HFFc6 (cell line): ENCODE results near the gene POU5F1. TPM values are rescaled to one million over a fixed set of nuclear protein-coding genes. Genes with fewer than 3 reads are reported as not detected.
A peak's percentile ranks its signal among the peaks of the same experiment; 100 is the strongest.
"Not testable (repeated sequence)": the region's sequence is repeated elsewhere in the genome, so short reads cannot be mapped to it uniquely, and the experiment has no call there.

ENCODE experiments used
- DNase-seq: peaks from one replicate; pipeline ENCODE4 v3.0.0-alpha.2; 2018
- H3K27ac Mint-ChIP-seq: 2 replicates; pipeline ENCODE4 v1.8.0; 2020; ENCODE audit warnings: mild to moderate bottlenecking, mixed read lengths
- H3K27me3 Mint-ChIP-seq: 2 replicates; pipeline ENCODE4 v1.8.0; 2021; ENCODE audit warnings: mild to moderate bottlenecking, moderate library complexity, mixed read lengths; ENCODE audit not compliant: insufficient read depth
- H3K36me3 Mint-ChIP-seq: 2 replicates; pipeline ENCODE4 v1.8.0; 2021; ENCODE audit warnings: low read depth, mixed read lengths
- H3K4me1 Mint-ChIP-seq: 2 replicates; pipeline ENCODE4 v1.8.0; 2020; ENCODE audit warnings: low read depth, mixed read lengths
- H3K4me3 Mint-ChIP-seq: 2 replicates; pipeline ENCODE4 v1.8.0; 2020; ENCODE audit warnings: mild to moderate bottlenecking, moderate library complexity, mixed read lengths
- H3K9me3 Mint-ChIP-seq: 2 replicates; pipeline ENCODE4 v1.8.0; 2020; ENCODE audit warnings: mild to moderate bottlenecking, mixed read lengths
- CTCF ChIP-seq: fragments of 200-600 bp; sonication (generic); IDR thresholded peaks from 2 replicates; pipeline ENCODE4 v1.5.0; 2021; ENCODE audit warnings: antibody characterized with exemption, mild to moderate bottlenecking
- total RNA-seq, 6 experiments: library from RNA; stranded (reverse); fragmentation: NEBNext Ultra II Directional; extraction: Animal tissue kit (Norgen Biotek cat#: 25700); gene quantifications; 2 replicates in 1 of 6; 3 replicates in 5 of 6; pipeline ENCODE4 v1.2.3, GENCODE V29; 2021

POU5F1 gene
- total RNA-seq, 6 experiments from 2014 or later = 0.17 to 0.63 (median 0.33) TPM

DNA sequence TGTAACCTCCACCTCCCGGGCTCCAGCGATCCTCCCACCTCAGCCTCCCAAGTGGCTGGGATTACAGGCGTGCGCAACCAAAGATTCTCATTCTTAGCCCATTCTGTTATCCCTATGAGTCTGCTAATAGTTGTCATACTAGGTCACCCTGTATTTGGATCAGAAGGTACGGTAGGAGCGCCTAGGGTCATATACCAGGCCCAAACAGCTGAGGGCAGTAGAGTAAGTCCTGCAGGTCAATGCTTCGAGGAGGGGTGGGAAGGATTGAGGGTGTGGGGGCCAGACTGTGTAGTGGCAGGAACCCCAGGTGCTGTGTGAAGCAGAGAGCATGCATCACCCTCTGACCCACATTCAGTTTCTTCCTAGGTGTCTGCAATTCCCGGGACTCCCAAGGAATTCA is 22.7 kb upstream of the POU5F1 start:
- Mint-ChIP-seq H3K9me3 (no peaks in the 10 kb centered on the region), H3K27ac (no peak overlapping the region), H3K4me1 (peaks cover 10% of the 10 kb centered on the region), H3K36me3 (peaks cover 5% of the 10 kb centered on the region; the same call in 1 of the 2 replicates), H3K27me3 (no peaks in the 10 kb centered on the region; the same call in none of the 2 replicates), H3K4me3 (no peak overlapping the region)
- no peak for TF ChIP-seq CTCF
- no peak for DNase-seq

- DNase-seq = peak; percentile 67
- not testable (repeated sequence) for H3K36me3 Mint-ChIP-seq, H3K27me3 Mint-ChIP-seq, H3K9me3 Mint-ChIP-seq, H3K4me3 Mint-ChIP-seq, H3K27ac Mint-ChIP-seq
- TF ChIP-seq CTCF = peak; percentile 78
- peaks cover 10% of the 10 kb centered on the region for H3K4me1 Mint-ChIP-seq
Measured at GRCh38 chr6:31192431-31193105, 22.1 kb upstream of the POU5F1 start.

- Mint-ChIP-seq H3K36me3 (no peaks in the 10 kb centered on the region), H3K27ac (no peak overlapping the region), H3K9me3 (no peaks in the 10 kb centered on the region), H3K4me3 (no peak overlapping the region), H3K4me1 (peaks cover 10% of the 10 kb centered on the region), H3K27me3 (peaks cover 3% of the 10 kb centered on the region)
- DNase-seq = no peak
- no peak for TF ChIP-seq CTCF
Measured at GRCh38 chr6:31190488-31190887, 20.0 kb upstream of the POU5F1 start.

- not testable (repeated sequence) for H3K4me3 Mint-ChIP-seq, H3K27ac Mint-ChIP-seq, H3K27me3 Mint-ChIP-seq, H3K9me3 Mint-ChIP-seq, DNase-seq, H3K36me3 Mint-ChIP-seq
- peaks cover 18% of the 10 kb centered on the region for H3K4me1 Mint-ChIP-seq
Measured at GRCh38 chr6:31189223-31189622, 18.7 kb upstream of the POU5F1 start.

GRCh38 chr6:31187780-31188194 is 17.3 kb upstream of the POU5F1 start:
- Mint-ChIP-seq H3K27me3 (peaks cover 3% of the 10 kb centered on the region; the same call in 1 of the 2 replicates), H3K36me3 (no peaks in the 10 kb centered on the region), H3K9me3 (no peaks in the 10 kb centered on the region), H3K27ac (no peak overlapping the region), H3K4me3 (no peak overlapping the region), H3K4me1 (peaks cover 18% of the 10 kb centered on the region)
- no peak for TF ChIP-seq CTCF
- DNase-seq = no peak

DNA sequence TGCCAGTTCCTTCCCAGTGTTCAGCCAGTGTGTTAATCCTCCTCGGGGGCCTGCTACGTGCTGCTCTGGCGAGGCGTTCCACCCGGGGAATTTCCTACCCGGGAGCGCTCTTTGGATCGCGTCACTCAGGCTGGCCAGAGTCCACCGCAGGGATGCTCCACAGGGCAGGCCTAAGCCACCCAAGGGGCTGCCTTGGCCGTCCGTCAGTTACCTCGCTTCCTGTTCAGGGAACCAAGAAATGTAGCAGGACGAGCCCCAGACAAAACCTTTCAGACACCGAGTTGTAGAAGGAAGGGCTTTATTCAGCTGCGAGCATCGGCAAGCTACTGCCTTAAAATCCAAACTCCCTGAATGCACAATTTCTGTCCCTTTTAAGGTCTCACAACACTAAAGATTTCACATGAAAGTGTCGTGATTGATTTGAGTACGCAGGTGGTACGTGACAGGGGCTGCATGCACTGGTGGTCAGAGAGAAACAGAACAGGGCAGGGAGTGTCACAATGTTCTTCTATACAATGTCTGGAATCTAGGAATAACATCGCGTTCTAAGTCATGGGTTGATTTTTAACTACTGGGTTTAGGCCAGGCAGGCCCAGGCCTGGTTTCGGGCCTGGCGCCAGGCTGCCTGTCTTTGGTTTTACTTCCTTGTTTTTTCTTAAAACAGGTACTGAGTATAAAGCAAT is 15.7 kb upstream of the POU5F1 start:
- Mint-ChIP-seq H3K27me3 (peaks cover 3% of the 10 kb centered on the region; the same call in 1 of the 2 replicates), H3K27ac (peak overlapping the region; percentile 97), H3K4me1 (peaks cover 18% of the 10 kb centered on the region), H3K36me3 (no peaks in the 10 kb centered on the region), H3K9me3 (no peaks in the 10 kb centered on the region), H3K4me3 (peak overlapping the region; percentile 85)
- peak; percentile 64 for DNase-seq
- no peak for TF ChIP-seq CTCF

GRCh38 chr6:31185695-31186051 is 15.2 kb upstream of the POU5F1 start:
- H3K27ac Mint-ChIP-seq = peak overlapping the region; percentile 97
- H3K36me3 Mint-ChIP-seq, H3K27me3 Mint-ChIP-seq, DNase-seq, H3K9me3 Mint-ChIP-seq: not testable (repeated sequence)
- peak overlapping the region; percentile 85 for H3K4me3 Mint-ChIP-seq
- H3K4me1 Mint-ChIP-seq = peaks cover 18% of the 10 kb centered on the region

DNA sequence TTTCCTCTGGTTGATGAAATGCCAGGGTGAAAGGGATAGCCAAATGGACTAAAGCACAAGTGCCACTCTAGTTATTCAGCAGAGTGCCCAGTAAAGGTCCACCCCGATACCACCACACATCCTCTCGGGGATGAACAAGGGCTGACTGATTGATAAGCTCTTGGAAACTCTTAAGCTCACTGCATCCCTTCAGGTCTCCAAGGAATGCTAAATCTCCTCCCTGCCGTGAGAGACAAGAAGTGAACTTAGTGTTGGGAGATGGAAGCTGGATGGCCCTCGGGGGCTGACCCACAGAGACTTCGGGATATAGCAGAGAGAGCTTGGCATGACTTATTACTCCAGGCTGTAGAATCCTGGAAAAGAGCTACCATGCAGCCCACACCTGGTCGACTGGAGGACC is 13.4 kb upstream of the POU5F1 start:
- peaks cover 23% of the 10 kb centered on the region for H3K4me1 Mint-ChIP-seq
- H3K36me3 Mint-ChIP-seq, H3K27me3 Mint-ChIP-seq, DNase-seq, H3K4me3 Mint-ChIP-seq, H3K27ac Mint-ChIP-seq, H3K9me3 Mint-ChIP-seq: not testable (repeated sequence)

DNA sequence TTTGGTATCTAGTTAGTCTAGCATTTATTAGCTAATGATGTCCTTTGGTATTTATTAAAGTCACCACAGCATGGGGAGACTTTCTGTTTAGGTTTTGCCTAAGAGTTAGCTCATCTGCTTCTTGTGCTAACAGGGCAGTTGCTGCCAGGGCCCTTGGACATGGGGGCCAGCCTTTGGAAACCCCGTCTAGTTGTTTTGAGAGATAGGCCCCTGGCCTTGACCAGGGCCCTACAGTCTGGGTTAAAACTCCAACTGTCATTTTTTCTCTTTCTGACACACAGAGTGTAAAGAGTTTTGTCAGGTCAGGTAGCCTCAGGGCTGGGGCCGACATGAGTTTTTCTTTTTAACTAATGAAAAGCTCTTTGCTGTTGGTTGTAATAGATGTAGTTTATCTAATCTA is 12.8 kb upstream of the POU5F1 start:
- not testable (repeated sequence) for H3K27ac Mint-ChIP-seq, H3K9me3 Mint-ChIP-seq, H3K36me3 Mint-ChIP-seq, DNase-seq, H3K4me3 Mint-ChIP-seq, H3K27me3 Mint-ChIP-seq
- peaks cover 29% of the 10 kb centered on the region for H3K4me1 Mint-ChIP-seq
